Fibroblast of peridontal ligament (primary cell): ENCODE data around the gene PLP2.

Experiments used
- DNase-seq: peaks from one replicate; pipeline ENCODE4 v3.0.0-alpha.2; 2010; ENCODE audit errors: extremely low read depth

The PLP2 gene

GRCh38 chrX:49209434-49210251 is 37.9 kb downstream of the PLP2 start:
- DNase-seq, result no peak

DNA sequence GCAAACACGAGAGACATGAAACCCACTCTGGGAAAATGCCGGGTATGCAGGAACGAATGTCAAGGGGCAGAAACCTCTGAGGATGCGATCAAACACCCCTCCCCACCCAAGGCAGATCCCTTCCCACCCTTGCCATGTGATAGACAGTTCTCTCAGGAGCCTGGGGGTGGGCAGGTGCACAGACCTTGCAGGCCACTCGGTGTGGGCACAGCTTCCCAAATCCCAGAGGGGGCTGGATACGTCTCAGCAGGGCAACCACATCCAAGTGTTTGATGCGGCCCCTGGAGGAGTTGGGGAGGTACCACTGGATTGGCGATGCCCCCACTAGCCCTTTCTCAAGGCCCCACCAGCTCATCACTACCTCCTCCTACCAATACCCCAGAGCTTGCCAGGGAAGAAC is 38.7 kb downstream of the PLP2 start:
- DNase-seq, result no peak

GRCh38 chrX:49211074-49211473 is 39.4 kb downstream of the PLP2 start:
- no peak for DNase-seq

DNA sequence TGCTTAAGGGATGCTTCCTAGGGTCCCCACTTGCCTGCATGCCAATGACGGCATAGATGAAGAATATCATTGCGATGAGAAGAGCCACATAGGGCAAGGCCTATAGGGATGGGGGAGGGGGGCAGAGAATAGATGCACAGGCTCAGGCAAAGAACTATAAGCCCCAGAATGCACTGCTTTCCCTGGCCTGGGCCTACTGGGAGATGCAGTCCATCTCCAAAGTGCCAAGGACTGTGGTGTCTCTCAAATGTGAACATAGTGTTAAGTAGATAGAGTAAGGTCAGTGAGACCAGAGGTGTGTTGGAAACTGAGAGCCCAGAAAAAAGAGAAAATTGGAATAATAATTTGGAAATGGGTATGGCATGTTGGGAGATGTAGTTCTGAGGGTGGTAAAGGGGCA is 40.5 kb downstream of the PLP2 start:
- no peak for DNase-seq

GRCh38 chrX:49212861-49213260 is 41.2 kb downstream of the PLP2 start:
- no peak for DNase-seq

DNA sequence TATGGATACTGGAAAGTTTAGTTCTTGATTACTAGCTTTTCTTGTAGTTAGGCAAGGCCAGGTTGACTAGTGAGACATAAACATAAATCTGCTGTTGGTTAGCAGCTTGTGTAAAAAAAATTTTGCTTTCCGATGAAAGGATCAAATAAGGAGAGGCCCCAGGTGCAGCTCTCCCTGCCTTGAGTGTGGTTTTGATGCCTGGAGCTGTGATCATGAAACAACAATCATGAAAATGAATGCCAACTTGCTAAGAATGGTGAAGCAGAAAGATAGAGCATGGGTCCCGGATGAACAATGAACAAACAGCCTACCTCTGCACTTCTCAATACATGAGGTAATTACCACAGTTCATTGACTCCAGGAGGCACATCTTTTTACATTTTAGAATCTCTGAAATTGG is 42.7 kb downstream of the PLP2 start:
- no peak for DNase-seq

DNA sequence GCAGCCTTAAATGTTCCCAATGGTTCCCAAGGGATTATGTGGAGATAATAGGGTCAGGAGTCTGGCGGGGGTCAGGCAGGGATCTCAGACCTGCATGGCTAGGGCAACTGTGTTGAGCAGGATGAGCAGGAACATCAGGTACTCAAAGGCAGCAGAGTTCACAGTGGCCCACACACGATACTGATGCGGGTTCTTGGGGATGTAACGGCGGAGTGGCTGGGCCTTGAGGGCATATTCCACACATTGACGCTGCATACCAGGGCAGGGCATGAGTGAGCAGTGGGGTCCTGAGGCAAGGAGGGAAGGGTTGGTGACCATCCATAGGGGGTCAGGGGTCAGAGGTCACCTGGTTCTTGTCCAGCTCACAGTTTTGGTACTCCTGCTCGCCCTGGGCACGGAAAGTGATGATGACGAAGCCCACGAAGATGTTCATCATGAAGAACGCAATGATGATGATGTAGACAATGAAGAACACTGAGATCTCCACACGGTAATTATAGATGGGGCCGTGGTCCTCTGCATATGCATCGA is 43.4 kb downstream of the PLP2 start:
- no peak for DNase-seq

DNA sequence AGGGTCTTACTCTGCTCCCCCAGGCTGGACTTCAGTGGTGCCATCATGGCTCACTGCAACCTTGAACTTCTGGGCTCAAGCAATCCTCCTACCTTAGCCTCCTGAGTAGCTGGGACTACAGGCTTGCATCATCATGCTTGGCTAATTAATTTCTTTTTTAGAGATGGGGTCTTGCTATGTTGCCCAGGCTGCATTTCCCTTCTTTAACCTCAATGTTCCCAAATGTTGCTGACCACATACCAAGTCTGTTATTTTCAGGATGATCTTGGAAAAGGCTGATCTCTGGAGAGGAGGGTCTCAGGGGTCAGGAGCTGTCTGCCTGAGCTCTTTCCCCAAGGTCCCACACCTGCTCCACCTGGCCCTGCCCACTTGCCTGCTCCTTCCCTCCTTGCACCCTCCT is 48.4 kb downstream of the PLP2 start:
- no peak for DNase-seq

GRCh38 chrX:49221868-49222267 is 50.2 kb downstream of the PLP2 start:
- DNase-seq, result no peak
